Central memory CD4-positive, alpha-beta T cell (primary cell): ENCODE data around the gene ATP9B.

Source experiments
- DNase-seq: peaks from one replicate; pipeline ENCODE4 v3.0.0; 2022

The ATP9B gene

DNA sequence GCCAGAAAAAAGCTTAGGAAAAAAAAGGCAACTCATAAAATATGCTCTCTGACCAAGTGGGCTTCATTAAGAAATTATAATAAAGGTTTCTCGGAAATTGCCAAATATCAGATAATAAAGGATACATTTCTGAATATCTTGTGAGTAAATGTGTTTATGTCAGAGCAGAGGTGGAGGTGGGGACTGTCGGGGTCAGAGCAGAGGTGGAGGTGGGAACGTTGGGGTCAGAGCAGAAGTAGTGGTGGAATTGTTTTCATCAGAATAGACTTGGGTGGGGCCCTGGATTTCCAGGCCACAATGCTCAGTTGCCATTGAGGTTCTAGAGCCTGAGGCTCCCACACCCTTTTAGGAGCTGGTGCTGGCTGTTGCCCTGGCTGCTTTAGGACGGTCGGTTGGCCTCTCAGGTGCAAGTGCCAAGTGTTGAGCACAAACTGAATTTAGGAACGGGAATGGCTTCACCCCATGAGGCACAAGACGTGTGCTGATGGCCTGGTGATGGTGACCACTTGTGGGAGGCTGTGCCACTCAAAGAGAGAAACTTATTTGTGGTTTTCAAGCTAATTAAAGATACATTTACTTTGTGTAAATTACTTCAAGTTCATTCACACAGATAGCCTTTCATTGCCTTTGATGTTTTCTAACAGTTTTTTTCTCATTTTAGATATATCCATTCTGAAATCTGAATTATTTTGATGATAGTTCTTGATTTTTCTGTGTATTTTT, 131.5 kb downstream of the ATP9B start:
- peak; percentile 4 for DNase-seq

DNA sequence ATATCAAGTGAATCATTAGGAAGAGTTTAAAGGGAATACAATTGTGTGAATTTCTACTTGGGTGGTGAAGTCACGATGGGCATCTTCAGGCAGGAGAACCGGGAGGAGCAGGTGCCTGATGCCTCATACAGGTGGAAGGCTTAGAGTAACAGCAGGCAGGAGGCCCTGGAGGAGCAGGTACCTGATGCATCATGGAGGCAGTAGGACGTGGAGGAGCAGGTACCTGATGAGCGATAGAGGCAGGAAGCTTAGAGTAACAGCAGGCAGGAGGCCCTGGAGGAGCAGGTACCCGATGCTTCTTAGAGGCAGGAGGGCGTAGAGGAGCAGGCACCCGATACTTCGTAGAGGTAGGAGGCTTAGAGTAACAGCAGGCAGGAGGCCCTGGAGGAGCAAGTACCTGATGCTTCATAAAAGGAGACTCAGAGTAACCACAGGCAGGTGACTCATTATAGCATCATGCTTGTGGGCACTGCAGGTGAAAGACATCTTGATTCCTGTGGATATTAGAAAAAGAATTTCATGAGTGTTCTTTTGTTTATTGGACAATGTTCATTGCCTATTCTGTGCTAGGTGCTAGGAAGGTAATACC, 133.9 kb downstream of the ATP9B start:
- no peak for DNase-seq

- no peak for DNase-seq
Observed at GRCh38 chr18:79204889-79205807, 136.0 kb downstream of the ATP9B start.

GRCh38 chr18:79206444-79206843, 137.2 kb downstream of the ATP9B start:
- DNase-seq: no peak

DNA sequence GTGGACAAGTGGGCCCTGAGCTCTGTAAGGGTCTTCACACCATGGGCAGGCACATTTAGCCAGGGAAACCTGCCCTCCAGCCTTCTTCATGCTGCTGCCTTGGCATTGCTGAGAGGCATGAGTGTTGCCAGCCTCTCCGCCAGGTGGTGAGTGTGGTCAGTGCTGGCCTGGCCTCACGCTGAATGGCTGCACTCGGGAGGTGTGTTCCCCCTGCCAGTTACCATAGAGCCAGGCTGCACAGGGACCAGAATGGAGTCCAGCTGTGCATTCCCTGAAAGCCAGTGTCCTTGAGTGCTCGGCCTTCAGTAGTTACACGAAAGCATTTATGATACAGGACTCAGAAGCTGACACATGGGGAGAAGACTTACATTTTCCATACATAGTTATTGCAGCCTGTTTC, 139.7 kb downstream of the ATP9B start:
- DNase-seq: no peak

DNA sequence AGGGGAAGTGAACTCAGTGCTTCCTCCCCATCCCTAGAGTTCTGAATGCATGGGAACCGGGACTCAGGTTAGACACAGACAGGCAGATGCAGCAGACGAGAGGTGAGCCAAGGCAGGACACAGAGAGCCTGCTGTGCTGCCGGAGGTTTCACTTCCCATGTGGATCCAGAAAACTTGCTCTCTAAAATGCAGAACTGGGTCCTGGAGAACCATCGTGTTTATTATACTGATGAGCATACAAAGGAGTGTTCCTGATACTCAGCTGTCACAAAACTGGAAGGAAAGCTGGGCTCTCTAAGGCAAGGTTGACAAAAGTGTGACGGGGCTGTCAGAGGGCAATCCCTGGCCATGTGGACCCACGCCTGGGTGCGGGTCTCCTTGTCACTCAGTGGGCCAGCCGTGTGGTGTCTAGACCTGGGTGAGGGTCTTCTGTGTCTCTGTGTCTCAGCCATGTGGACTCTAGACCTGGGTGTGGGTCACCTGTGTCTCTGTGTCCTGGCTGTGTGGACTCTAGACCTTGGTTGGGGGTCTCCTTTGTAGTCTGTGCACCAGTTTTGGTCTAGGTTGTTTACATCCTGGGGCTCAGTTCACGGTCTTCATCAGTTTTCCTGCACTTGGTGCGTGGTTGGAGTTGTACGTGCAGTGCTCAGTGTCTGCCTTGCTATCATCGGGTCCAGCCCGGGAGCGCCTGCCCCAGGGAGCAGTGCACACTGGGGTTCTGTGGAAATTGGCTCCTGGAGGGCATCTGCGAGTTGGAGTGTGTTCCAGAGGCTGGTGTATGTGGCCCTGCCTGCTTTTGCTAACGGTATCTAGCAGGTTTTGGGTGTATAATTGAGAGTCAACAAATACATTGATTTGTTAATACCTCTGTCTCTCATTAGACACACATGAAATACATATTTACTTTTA, 141.1 kb downstream of the ATP9B start:
- DNase-seq: no peak

GRCh38 chr18:79211844-79212243, 142.7 kb downstream of the ATP9B start:
- DNase-seq: no peak

DNA sequence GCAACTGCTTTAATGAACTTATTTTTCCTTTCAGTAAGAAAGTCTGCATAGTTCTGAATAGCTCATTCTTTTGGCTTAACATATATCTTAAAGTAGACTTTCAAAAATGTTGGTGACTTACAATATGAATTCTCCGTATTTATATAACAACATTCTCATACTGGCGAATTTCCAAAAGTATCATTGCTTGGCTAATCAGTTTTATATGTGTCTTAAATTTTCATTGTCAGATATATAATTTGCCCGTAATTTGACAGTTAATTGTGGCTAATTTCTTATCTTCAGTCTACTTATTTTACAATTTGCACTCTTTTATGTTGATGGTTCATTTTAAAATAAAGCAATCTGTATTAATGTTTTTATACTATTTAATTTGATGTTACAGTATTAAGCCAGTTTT, 144.9 kb downstream of the ATP9B start:
- no peak for DNase-seq

GRCh38 chr18:79216176-79216575, 147.0 kb downstream of the ATP9B start:
- no peak for DNase-seq

- DNase-seq: no peak
Observed at GRCh38 chr18:79217979-79218604, 148.9 kb downstream of the ATP9B start.

DNA sequence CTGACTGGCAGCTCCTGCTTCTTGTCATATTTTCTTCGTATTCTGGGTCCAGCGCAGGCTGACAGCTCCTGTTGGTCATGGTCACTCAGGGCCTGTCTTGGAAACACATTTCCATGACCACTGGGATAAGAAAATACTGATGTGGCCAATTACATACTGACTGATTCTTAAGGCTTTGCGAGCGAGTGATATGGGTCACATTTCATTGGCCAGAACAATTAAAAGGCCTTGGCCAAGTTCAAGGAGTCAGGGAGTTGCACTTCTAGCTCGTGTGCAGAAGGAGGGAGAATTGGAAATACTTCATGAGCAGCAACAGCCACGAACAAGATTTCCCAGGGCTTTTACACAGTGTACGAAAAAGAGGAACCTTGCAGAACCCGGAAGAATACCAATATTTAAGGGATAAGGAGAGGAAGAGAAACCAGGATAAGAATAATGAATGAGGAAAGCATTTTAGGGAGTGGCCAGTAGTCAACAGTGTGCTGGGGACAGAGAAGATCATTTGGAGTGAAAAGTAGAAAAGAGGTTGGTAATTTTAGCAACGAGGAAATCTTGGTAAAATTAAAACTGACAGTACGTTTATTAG, 149.5 kb downstream of the ATP9B start:
- DNase-seq: no peak

DNA sequence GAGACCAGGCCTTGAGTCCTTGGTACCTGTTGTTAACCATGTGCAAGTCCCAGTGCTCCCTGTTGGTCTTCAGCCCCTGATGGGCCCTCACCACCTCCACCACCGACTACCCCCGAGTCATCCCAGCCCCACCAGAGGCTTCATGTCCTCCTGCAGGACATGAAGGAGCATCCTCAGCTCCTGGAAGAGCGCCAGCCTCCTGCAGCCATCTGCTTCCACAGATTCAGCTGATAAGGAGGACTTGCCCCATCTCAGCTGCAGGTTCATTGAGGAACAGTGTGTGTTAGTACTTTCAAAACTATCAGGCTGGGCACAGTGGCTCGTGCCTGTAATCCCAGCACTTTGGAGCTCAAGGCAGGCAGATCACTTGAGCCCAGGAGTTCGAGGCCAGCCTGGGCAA, 151.9 kb downstream of the ATP9B start:
- DNase-seq: no peak

DNA sequence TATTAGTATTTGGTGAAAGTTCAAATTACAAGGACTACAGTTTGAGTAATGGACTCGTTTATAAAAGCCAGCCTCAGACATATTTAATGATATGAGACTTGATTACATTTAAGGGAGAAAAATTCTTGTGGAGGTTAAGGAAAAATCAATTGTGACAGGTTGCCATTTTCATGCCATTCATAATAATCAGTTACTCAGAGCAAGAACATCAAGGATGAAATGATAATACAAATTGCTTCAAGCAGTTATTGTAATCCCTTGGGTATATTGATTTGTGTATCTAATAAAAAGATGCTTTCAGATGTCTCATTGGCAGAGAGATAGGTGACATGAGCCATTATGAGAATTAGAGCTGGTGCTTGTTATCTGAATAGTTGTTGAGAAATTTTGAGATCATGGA, 153.6 kb downstream of the ATP9B start:
- DNase-seq: no peak

- DNase-seq: no peak
Observed at GRCh38 chr18:79223431-79223830, 154.2 kb downstream of the ATP9B start.

GRCh38 chr18:79224381-79224780, 155.2 kb downstream of the ATP9B start:
- DNase-seq: no peak

DNA sequence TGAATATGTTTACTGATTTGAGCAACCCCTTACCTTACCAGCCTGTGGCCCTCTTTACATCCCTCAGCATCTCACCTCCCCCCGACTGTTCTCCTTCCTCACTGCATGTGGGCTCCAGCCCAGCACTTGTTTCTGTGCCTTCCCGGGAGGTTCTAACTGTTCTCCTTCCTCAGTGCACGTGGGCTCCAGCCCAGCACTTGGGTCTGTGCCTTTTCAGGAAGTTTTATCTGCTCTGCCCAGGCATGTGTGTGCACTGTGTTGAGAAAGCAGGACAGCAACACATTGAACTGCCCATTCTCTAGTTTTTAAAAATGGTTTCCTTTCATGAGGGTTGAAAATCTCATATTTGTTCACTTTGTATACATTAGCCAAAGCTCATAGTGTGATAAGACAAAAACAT, 158.4 kb downstream of the ATP9B start:
- no peak for DNase-seq

GRCh38 chr18:79229431-79229830, 160.2 kb downstream of the ATP9B start:
- no peak for DNase-seq

DNA sequence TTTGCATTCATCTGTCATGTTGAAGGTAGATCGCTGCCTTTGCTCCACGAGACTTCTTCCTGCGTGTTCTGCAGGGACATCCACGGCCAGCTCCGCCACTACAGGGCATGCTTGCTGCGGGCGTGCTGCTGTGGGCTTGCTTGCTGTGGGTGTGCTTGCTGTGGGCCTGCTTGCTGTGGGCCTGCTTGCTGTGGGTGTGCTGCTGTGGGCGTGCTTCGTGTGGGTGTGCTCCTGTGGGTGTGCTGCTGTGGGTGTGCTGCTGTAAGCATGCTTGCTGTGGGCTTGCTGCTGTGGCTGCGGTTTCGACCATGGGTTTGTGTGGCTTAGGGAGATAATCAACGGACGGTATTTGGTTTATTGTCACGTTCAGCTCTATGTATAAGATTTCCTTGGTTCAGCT, 165.2 kb downstream of the ATP9B start:
- no peak for DNase-seq

DNA sequence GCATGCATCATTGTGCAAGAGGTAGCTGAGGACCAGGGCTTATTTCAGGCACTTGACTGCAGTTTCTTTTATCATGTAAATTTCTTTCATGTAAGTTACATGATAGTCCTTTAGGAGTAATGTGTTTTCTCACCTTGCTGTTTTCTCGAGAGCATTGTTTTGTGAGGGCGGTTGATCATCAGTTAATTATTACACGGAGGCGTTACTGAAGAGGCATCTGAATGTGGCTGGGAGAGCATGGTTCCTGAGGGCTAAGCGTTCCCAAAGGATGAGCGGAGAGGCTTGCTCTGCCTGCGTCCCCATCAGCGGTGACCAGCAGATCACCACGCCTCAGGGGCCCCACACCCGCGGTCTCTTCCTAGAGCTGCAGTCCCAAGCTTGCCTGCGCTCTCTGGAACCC, 170.4 kb downstream of the ATP9B start:
- DNase-seq: no peak

DNA sequence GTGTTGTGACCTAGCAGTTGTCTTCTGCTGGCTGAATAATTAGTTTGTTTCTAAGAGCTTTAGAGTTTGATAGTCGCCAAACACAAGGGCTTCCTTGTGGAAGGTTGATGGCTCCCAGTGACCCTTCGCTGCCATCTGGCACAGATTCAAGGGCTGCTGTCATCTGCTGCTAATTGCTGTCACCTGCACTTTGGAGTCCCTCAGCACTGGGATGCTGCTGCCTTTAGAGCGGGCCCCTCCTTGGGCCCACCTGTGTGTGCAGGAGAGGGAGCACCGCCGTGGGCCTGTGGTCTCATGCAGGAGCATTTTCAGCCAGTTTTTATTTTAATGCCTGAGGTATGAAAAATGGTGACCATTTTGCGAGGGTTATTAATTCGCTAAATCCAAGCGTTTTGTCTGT, 172.6 kb downstream of the ATP9B start:
- no peak for DNase-seq

DNA sequence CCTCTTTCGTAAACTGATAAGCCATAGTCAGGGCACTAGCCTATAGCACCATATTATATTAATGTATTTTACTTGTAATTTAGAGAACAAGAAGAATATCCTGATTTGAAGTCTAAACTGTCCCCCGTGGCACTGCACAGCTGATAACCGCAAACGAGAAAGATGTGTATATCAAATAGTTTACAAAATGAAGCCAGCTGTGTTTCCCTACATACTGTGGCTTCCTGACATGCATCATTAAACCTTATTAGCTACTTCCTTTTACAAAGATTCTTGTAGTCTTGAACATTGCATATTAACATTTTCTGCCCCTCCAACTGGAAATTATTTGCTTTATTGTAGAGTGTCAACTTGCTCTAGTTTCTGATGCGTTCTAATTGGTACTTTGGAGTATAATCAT, 173.1 kb downstream of the ATP9B start:
- DNase-seq: no peak

- peak; percentile 68 for DNase-seq
Observed at GRCh38 chr18:79245517-79246001, 176.4 kb downstream of the ATP9B start.
